ENCODE measurements around the gene HOMER1. TPM values are rescaled to one million over a fixed set of nuclear protein-coding genes. Genes with fewer than 3 reads are reported as not detected.

Gene HOMER1
- total RNA-seq, 1 experiment from 2014 or later = 12.5 TPM

DNA sequence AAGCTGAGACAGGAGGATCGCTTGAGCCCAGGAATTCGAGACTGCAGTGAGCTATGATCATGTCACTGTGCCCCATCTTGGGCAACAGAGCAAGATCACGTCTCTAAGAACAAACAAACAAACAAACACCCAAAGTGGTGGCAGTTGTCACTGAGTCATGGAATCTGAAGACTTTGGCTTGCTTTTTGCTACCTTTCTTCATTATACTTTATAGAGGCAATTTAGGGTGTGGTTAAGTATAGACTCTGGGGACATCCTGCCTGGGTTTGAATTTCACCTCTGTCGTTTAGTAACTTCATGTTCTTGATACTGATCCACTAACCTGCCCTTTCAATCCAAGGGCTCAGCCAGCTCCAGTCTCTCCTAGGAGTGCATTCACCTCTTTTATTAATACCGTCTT lies 13.0 kb upstream of the HOMER1 start:
- intact Hi-C loops (cut with micrococcal nuclease; ENCODE audit: unreplicated experiment) = no loop called here
- H4K20me1 ChIP-seq (ENCODE audit: insufficient read depth) = no peaks in the 10 kb centered on the region
- no peak overlapping the region for H3K4me2 ChIP-seq
- TF ChIP-seq, protein P1, sequence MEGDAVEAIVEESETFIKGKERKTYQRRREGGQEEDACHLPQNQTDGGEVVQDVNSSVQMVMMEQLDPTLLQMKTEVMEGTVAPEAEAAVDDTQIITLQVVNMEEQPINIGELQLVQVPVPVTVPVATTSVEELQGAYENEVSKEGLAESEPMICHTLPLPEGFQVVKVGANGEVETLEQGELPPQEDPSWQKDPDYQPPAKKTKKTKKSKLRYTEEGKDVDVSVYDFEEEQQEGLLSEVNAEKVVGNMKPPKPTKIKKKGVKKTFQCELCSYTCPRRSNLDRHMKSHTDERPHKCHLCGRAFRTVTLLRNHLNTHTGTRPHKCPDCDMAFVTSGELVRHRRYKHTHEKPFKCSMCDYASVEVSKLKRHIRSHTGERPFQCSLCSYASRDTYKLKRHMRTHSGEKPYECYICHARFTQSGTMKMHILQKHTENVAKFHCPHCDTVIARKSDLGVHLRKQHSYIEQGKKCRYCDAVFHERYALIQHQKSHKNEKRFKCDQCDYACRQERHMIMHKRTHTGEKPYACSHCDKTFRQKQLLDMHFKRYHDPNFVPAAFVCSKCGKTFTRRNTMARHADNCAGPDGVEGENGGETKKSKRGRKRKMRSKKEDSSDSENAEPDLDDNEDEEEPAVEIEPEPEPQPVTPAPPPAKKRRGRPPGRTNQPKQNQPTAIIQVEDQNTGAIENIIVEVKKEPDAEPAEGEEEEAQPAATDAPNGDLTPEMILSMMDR (conservative IDR thresholded peaks at IDR 0.05) = no peak
- no peak for TF ChIP-seq EZH2 (IDR thresholded peaks at IDR 0.05; ENCODE audit: low read depth)
- no peak overlapping the region for H3K27ac ChIP-seq
- H3K9me3 ChIP-seq (ENCODE audit: insufficient read depth, low read depth) = no peaks in the 10 kb centered on the region; the same call in 1 of the 2 replicates
- no peaks in the 10 kb centered on the region for H3K79me2 ChIP-seq (ENCODE audit: low read depth)
- H3K36me3 ChIP-seq (ENCODE audit: low read depth) = no peaks in the 10 kb centered on the region
- no peaks in the 10 kb centered on the region; the same call in 1 of the 2 replicates for H3K9me2 ChIP-seq (ENCODE audit: insufficient read depth)
- no peaks in the 10 kb centered on the region for H3F3A ChIP-seq (ENCODE audit: insufficient read depth, low read depth)
- ChIA-PET POLR2A (ENCODE audit: unreplicated experiment) (interaction anchor here (0.7 kb wide), 1 partner anchor 72 kb away, joined by 4 read pairs; no protein-coding TSS in a partner anchor), CTCF (no interaction called here)
- H3K27me3 ChIP-seq (ENCODE audit: insufficient read depth, low read depth) = no peaks in the 10 kb centered on the region
- no peaks in the 10 kb centered on the region for H3K4me1 ChIP-seq (replicated peaks; ENCODE audit: insufficient read depth)
- BruUV-seq (replicated peaks) = no TSS peak
- no peak overlapping the region for H3K4me3 ChIP-seq
- H2AFZ ChIP-seq = no peak overlapping the region
- no peak for DNase-seq

DNA sequence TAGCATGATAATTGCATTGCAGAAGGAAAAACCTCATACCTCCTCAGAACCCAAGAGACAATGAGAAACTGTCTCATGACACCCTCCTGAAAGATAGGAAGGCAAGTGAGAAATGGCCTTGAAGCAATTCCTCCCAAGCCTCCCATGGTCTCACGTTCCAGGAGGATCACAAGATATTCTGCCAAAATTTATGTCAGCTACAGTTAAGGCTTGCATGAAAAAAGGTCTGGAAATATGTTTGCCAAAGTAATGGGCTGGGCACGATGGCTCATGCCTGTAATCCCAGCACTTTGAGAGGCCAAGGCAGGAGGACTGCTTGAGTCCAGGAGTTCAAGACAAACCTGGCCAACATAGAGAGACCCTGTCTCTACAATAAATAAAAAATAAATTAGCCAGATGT lies 12.6 kb upstream of the HOMER1 start:
- POLR2A ChIA-PET (ENCODE audit: unreplicated experiment) = no interaction called here

DNA sequence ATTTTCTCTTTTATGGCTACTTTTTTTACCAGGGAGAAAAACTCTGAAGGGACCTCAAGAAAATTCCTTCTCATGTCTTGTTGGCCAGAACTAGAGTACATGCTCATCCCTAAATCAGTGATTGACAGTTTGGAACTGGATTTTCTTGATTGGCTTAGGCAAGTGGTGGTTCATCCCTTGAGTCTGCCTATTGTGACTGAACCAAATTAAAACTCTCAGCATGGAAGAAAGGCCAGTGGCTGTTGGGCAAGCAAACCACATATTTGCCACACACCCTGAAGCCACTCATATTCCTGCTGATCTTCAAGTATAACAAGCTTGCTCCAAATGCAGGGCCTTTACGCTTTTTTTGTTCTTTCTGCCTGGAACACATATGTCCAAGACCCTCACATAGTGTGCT lies 7.2 kb upstream of the HOMER1 start:
- H3F3A ChIP-seq (ENCODE audit: insufficient read depth, low read depth) = peaks cover 13% of the 10 kb centered on the region
- H3K4me1 ChIP-seq (replicated peaks; ENCODE audit: insufficient read depth) = peaks cover 21% of the 10 kb centered on the region
- H3K4me3 ChIP-seq = no peak overlapping the region

More for the DNA sequence above, 12.6 kb upstream of the HOMER1 start:
- Histone ChIP-seq H3K9me3 (ENCODE audit: insufficient read depth, low read depth) (no peaks in the 10 kb centered on the region; the same call in 1 of the 2 replicates), H3K27ac (no peak overlapping the region), H3K79me2 (ENCODE audit: low read depth) (no peaks in the 10 kb centered on the region), H2AFZ (no peak overlapping the region), H3F3A (ENCODE audit: insufficient read depth, low read depth) (no peaks in the 10 kb centered on the region), H3K36me3 (ENCODE audit: low read depth) (no peaks in the 10 kb centered on the region), H3K9me2 (ENCODE audit: insufficient read depth) (no peaks in the 10 kb centered on the region; the same call in 1 of the 2 replicates), H3K4me2 (no peak overlapping the region), H3K4me3 (no peak overlapping the region), H3K27me3 (ENCODE audit: insufficient read depth, low read depth) (no peaks in the 10 kb centered on the region), H4K20me1 (ENCODE audit: insufficient read depth) (no peaks in the 10 kb centered on the region), H3K4me1 (replicated peaks; ENCODE audit: insufficient read depth) (no peaks in the 10 kb centered on the region)
- no peak for DNase-seq
- intact Hi-C loops (cut with micrococcal nuclease; ENCODE audit: unreplicated experiment) = no loop called here
- TF ChIP-seq, protein P1 (conservative IDR thresholded peaks at IDR 0.05) = no peak
- no peak for TF ChIP-seq EZH2 (IDR thresholded peaks at IDR 0.05; ENCODE audit: low read depth)
- CTCF ChIA-PET = no interaction called here
- no TSS peak for BruUV-seq (replicated peaks)

More for the DNA sequence above, 7.2 kb upstream of the HOMER1 start:
- ChIA-PET CTCF (no interaction called here), POLR2A (ENCODE audit: unreplicated experiment) (no interaction called here)
- TF ChIP-seq, protein P1 (conservative IDR thresholded peaks at IDR 0.05) = no peak
- no peak for TF ChIP-seq EZH2 (IDR thresholded peaks at IDR 0.05; ENCODE audit: low read depth)
- no peaks in the 10 kb centered on the region for H3K27me3 ChIP-seq (ENCODE audit: insufficient read depth, low read depth)
- H3K79me2 ChIP-seq (ENCODE audit: low read depth) = no peaks in the 10 kb centered on the region
- H2AFZ ChIP-seq = no peak overlapping the region
- DNase-seq = no peak
- H3K9me2 ChIP-seq (ENCODE audit: insufficient read depth) = no peaks in the 10 kb centered on the region
- H3K36me3 ChIP-seq (ENCODE audit: low read depth) = no peaks in the 10 kb centered on the region
- no peaks in the 10 kb centered on the region; the same call in 1 of the 2 replicates for H3K9me3 ChIP-seq (ENCODE audit: insufficient read depth, low read depth)
- no peaks in the 10 kb centered on the region for H4K20me1 ChIP-seq (ENCODE audit: insufficient read depth)
- intact Hi-C loops (cut with micrococcal nuclease; ENCODE audit: unreplicated experiment) = no loop called here
- H3K27ac ChIP-seq = no peak overlapping the region
- no TSS peak for BruUV-seq (replicated peaks)
- no peak overlapping the region for H3K4me2 ChIP-seq
